HG02571 (cell line): ENCODE data around the gene CDON.

Experiments
- ATAC-seq: cut with Tn5 transposase; IDR thresholded peaks from one replicate; pipeline ENCODE4 v1.9.1; 2021; ENCODE audit warnings: mild to moderate bottlenecking, moderate library complexity; ENCODE audit not compliant: unreplicated experiment

The CDON gene

GRCh38 chr11:126084608-126084912 lies 21.9 kb upstream of the CDON start:
- ATAC-seq: no peak

- no peak for ATAC-seq
These were observed 21.4 kb upstream of the CDON start for GRCh38 chr11:126083829-126084607.

GRCh38 chr11:126082251-126083109 lies 19.8 kb upstream of the CDON start:
- ATAC-seq: no peak

- no peak for ATAC-seq
These were observed 19.2 kb upstream of the CDON start for GRCh38 chr11:126081915-126082250.

- ATAC-seq: no peak
These were observed 17.7 kb upstream of the CDON start for GRCh38 chr11:126080161-126080941.

- no peak for ATAC-seq
These were observed 17.0 kb upstream of the CDON start for GRCh38 chr11:126079621-126080124.

GRCh38 chr11:126076641-126077040 lies 14.0 kb upstream of the CDON start:
- no peak for ATAC-seq

- ATAC-seq: no peak
These were observed 10.3 kb upstream of the CDON start for GRCh38 chr11:126072801-126073594.

GRCh38 chr11:126072141-126072741 lies 9.6 kb upstream of the CDON start:
- no peak for ATAC-seq

- ATAC-seq: no peak
These were observed 814 bp upstream of the CDON start for GRCh38 chr11:126063507-126063852.

- ATAC-seq: peak; percentile 12
These were observed 673 bp downstream of the CDON start for GRCh38 chr11:126061707-126062678.

GRCh38 chr11:126060757-126061171 lies 1.9 kb downstream of the CDON start:
- ATAC-seq: no peak

- no peak for ATAC-seq
These were observed 3.4 kb downstream of the CDON start for GRCh38 chr11:126059238-126059781.

GRCh38 chr11:126058105-126058874 lies 4.4 kb downstream of the CDON start:
- no peak for ATAC-seq

- ATAC-seq: no peak
These were observed 7.8 kb downstream of the CDON start for GRCh38 chr11:126054882-126055281.

- ATAC-seq: no peak
These were observed 8.3 kb downstream of the CDON start for GRCh38 chr11:126054408-126054807.

GRCh38 chr11:126053415-126054286 lies 9.0 kb downstream of the CDON start:
- no peak for ATAC-seq
